Measurements from ENCODE around the gene FMR1.

FMR1 gene

DNA sequence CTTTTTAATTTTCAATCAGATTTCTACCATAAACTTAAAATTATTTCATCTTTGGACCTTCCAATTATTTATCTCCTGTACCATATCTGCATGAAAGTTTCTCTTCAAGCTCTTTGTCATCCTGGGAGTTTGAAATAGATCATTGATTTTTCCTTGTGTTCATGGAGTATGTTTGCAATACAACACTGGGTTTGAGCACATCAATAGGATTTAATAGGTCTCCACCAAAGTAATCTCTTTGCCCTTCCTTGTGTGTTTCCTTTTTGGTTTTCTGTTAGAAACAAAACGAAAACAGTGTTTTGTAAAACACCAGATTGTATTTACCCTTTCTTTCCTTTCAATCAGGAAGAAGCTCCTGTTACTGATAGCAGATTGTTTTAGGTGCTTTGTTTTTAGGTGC, 11.9 kb downstream of the FMR1 start:
- TF ChIP-seq FOXP2 (optimal IDR thresholded peaks at IDR 0.05; ENCODE audit: borderline replicate concordance, extremely low read depth, extremely low read length, insufficient read depth) (no peak), SIN3A (IDR thresholded peaks at IDR 0.05; ENCODE audit: borderline replicate concordance, insufficient read depth, low read length) (no peak), TAF1 (IDR thresholded peaks at IDR 0.05; ENCODE audit: borderline replicate concordance, insufficient read depth, low read length) (no peak), POLR2AphosphoS5 (IDR thresholded peaks at IDR 0.05; ENCODE audit: low read depth, low read length) (no peak)
- TF ChIP-seq, protein P1, sequence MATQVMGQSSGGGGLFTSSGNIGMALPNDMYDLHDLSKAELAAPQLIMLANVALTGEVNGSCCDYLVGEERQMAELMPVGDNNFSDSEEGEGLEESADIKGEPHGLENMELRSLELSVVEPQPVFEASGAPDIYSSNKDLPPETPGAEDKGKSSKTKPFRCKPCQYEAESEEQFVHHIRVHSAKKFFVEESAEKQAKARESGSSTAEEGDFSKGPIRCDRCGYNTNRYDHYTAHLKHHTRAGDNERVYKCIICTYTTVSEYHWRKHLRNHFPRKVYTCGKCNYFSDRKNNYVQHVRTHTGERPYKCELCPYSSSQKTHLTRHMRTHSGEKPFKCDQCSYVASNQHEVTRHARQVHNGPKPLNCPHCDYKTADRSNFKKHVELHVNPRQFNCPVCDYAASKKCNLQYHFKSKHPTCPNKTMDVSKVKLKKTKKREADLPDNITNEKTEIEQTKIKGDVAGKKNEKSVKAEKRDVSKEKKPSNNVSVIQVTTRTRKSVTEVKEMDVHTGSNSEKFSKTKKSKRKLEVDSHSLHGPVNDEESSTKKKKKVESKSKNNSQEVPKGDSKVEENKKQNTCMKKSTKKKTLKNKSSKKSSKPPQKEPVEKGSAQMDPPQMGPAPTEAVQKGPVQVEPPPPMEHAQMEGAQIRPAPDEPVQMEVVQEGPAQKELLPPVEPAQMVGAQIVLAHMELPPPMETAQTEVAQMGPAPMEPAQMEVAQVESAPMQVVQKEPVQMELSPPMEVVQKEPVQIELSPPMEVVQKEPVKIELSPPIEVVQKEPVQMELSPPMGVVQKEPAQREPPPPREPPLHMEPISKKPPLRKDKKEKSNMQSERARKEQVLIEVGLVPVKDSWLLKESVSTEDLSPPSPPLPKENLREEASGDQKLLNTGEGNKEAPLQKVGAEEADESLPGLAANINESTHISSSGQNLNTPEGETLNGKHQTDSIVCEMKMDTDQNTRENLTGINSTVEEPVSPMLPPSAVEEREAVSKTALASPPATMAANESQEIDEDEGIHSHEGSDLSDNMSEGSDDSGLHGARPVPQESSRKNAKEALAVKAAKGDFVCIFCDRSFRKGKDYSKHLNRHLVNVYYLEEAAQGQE (IDR thresholded peaks at IDR 0.05; ENCODE audit: insufficient read depth in 1 of 2, low read depth in 2 of 2, low read length in 2 of 2): no peak

DNA sequence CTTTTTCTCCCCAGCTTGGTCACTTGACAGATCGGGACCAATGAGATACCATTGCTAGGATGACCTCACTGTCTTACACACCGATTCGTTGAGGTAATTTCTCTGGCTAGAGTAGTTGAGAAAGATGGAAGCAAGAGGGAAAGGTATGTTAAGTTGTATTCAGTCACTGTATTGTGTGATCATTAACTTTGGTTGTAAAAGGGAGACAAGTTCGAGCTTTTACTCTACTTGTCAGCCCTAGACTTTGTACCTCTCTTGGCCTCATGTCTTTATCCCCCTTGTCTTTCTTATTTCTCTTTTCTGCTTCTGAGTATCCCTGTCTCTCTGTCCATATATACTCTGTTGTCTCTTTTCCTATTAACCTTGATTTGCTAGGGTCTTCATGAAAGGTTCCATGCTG, 15.5 kb downstream of the FMR1 start:
- TF ChIP-seq, protein P1 (IDR thresholded peaks at IDR 0.05; ENCODE audit: insufficient read depth in 1 of 2, low read depth in 2 of 2, low read length in 2 of 2): no peak
- TF ChIP-seq SIN3A (IDR thresholded peaks at IDR 0.05; ENCODE audit: borderline replicate concordance, insufficient read depth, low read length): no peak
- TF ChIP-seq TAF1 (IDR thresholded peaks at IDR 0.05; ENCODE audit: borderline replicate concordance, insufficient read depth, low read length): no peak
- TF ChIP-seq FOXP2 (optimal IDR thresholded peaks at IDR 0.05; ENCODE audit: borderline replicate concordance, extremely low read depth, extremely low read length, insufficient read depth): no peak
- TF ChIP-seq POLR2AphosphoS5 (IDR thresholded peaks at IDR 0.05; ENCODE audit: low read depth, low read length): no peak

DNA sequence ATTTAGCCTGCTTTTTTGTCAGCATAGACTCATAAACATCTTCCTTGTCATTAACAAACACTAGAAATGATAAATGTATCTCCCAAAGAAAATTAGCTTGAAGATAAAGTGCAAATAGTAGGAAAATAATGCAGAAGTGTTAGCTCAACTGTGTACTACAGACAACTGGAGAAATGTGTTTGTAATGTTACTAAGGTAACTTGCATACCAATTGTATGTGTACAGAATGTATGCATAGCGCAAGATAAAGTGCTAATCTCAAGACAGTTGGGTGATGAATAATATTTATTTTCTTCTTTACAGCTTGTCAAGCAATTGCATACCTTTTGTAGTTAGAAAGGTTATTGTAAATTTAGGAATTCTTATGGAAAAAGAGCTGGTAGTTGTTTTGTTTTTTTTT, 22.1 kb downstream of the FMR1 start:
- TF ChIP-seq, protein P1 (IDR thresholded peaks at IDR 0.05; ENCODE audit: insufficient read depth in 1 of 2, low read depth in 2 of 2, low read length in 2 of 2): no peak
- no peak for TF ChIP-seq POLR2AphosphoS5 (IDR thresholded peaks at IDR 0.05; ENCODE audit: low read depth, low read length)

DNA sequence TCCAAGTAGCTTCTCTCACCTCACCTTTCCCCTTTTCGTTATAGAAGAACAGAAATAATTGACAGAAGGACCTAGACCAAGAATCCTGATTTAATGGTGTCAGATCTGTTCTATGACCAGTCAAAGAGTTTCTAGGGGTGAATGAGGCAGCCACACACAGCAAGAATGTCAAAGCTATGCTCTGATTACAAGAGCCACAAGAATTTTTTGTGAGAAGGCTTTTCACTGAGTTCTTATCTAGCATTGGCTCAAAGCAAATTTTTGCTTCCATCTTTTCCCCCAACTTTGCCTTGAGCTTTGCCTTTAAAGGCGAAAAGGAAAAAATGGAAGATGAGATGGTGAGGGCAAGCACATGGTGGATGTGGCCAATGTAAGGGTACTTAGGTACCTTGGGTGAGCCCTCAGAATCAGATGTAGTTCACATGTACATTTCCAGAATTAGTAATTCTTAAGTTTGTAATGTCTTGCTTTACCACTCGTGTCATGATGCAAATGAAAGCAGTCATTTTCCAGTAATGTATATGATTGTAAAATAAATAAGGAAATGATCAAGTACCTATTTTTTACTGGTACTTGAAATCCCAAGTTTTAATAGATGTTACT, 23.5 kb downstream of the FMR1 start:
- TF ChIP-seq, protein P1 (IDR thresholded peaks at IDR 0.05; ENCODE audit: insufficient read depth in 1 of 2, low read depth in 2 of 2, low read length in 2 of 2): no peak
- TF ChIP-seq POLR2AphosphoS5 (IDR thresholded peaks at IDR 0.05; ENCODE audit: low read depth, low read length) (no peak), FOXP2 (optimal IDR thresholded peaks at IDR 0.05; ENCODE audit: borderline replicate concordance, extremely low read depth, extremely low read length, insufficient read depth) (no peak), SIN3A (IDR thresholded peaks at IDR 0.05; ENCODE audit: borderline replicate concordance, insufficient read depth, low read length) (no peak), TAF1 (IDR thresholded peaks at IDR 0.05; ENCODE audit: borderline replicate concordance, insufficient read depth, low read length) (no peak)

DNA sequence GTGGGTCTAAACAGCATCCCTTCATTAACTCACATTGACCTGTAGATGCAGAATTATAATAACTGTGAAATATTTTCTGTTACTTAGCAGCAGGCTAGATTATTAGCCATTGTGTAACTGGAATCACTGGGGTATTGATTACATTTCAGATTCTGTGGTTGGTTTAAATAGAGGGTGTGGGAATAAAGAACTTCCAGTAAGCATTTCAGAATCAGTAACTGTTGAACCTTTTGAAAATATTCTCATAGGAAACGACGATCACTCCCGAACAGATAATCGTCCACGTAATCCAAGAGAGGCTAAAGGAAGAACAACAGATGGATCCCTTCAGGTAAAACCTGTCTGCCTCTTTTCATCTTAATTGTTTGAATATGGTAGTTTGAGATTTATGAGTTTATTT, 33.6 kb downstream of the FMR1 start:
- TF ChIP-seq TAF1 (IDR thresholded peaks at IDR 0.05; ENCODE audit: borderline replicate concordance, insufficient read depth, low read length) (no peak), POLR2AphosphoS5 (IDR thresholded peaks at IDR 0.05; ENCODE audit: low read depth, low read length) (no peak), SIN3A (IDR thresholded peaks at IDR 0.05; ENCODE audit: borderline replicate concordance, insufficient read depth, low read length) (no peak), FOXP2 (optimal IDR thresholded peaks at IDR 0.05; ENCODE audit: borderline replicate concordance, extremely low read depth, extremely low read length, insufficient read depth) (no peak)
- TF ChIP-seq, protein P1 (IDR thresholded peaks at IDR 0.05; ENCODE audit: insufficient read depth in 1 of 2, low read depth in 2 of 2, low read length in 2 of 2): no peak

All from PFSK-1 (cell line).